Hepatic stellate cell (primary cell): ENCODE results near the gene PRKCE.
A peak's percentile ranks its signal among the peaks of the same experiment; 100 is the strongest.
"Not testable (repeated sequence)": the region's sequence is repeated elsewhere in the genome, so short reads cannot be mapped to it uniquely, and the experiment has no call there.

ENCODE experiments used
- DNase-seq: peaks from one replicate; pipeline ENCODE4 v3.0.0; 2011; ENCODE audit warnings: low spot score

PRKCE gene

GRCh38 chr2:45864121-45864520 is 212.6 kb downstream of the PRKCE start:
- no peak for DNase-seq

GRCh38 chr2:45867349-45867748 is 215.9 kb downstream of the PRKCE start:
- DNase-seq = no peak

GRCh38 chr2:45867800-45868199 is 216.3 kb downstream of the PRKCE start:
- DNase-seq = no peak

- DNase-seq = peak; percentile 31
These were observed 217.7 kb downstream of the PRKCE start for GRCh38 chr2:45869165-45869501.

GRCh38 chr2:45871025-45871424 is 219.6 kb downstream of the PRKCE start:
- DNase-seq = no peak

GRCh38 chr2:45871541-45871940 is 220.1 kb downstream of the PRKCE start:
- no peak for DNase-seq

- no peak for DNase-seq
These were observed 220.7 kb downstream of the PRKCE start for GRCh38 chr2:45872211-45872610.

- no peak for DNase-seq
These were observed 222.9 kb downstream of the PRKCE start for GRCh38 chr2:45874344-45874743.

GRCh38 chr2:45876611-45877010 is 225.1 kb downstream of the PRKCE start:
- no peak for DNase-seq

- DNase-seq = no peak
These were observed 227.9 kb downstream of the PRKCE start for GRCh38 chr2:45879406-45879805.

GRCh38 chr2:45879936-45880335 is 228.5 kb downstream of the PRKCE start:
- DNase-seq = no peak

- no peak for DNase-seq
These were observed 230.6 kb downstream of the PRKCE start for GRCh38 chr2:45881970-45882581.

- no peak for DNase-seq
These were observed 231.5 kb downstream of the PRKCE start for GRCh38 chr2:45882707-45883602.

GRCh38 chr2:45883603-45884000 is 232.1 kb downstream of the PRKCE start:
- DNase-seq = no peak

- DNase-seq = no peak
These were observed 232.7 kb downstream of the PRKCE start for GRCh38 chr2:45884126-45884525.

GRCh38 chr2:45885171-45885621 is 233.7 kb downstream of the PRKCE start:
- DNase-seq = no peak

- DNase-seq = no peak
These were observed 234.7 kb downstream of the PRKCE start for GRCh38 chr2:45886171-45886663.

- peak; percentile 34 for DNase-seq
These were observed 236.7 kb downstream of the PRKCE start for GRCh38 chr2:45888167-45888566.

GRCh38 chr2:45888641-45889040 is 237.2 kb downstream of the PRKCE start:
- no peak for DNase-seq

GRCh38 chr2:45889053-45889452 is 237.6 kb downstream of the PRKCE start:
- DNase-seq = no peak

GRCh38 chr2:45889620-45890370 is 238.3 kb downstream of the PRKCE start:
- DNase-seq = no peak

GRCh38 chr2:45890371-45890646 is 238.8 kb downstream of the PRKCE start:
- DNase-seq = not testable (repeated sequence)

- no peak for DNase-seq
These were observed 239.3 kb downstream of the PRKCE start for GRCh38 chr2:45890819-45891218.
